Measurements from ENCODE around the gene TRUB1. TPM values are rescaled to one million over a fixed set of nuclear protein-coding genes. Genes with fewer than 3 reads are reported as not detected.
"Not testable (repeated sequence)": the region's sequence is repeated elsewhere in the genome, so short reads cannot be mapped to it uniquely, and the experiment has no call there.

Gene TRUB1
- total and polyA plus RNA-seq, 2 of the 4 experiments (the other 2 are of a cell fraction), result 9.1 to 17.9 TPM

DNA sequence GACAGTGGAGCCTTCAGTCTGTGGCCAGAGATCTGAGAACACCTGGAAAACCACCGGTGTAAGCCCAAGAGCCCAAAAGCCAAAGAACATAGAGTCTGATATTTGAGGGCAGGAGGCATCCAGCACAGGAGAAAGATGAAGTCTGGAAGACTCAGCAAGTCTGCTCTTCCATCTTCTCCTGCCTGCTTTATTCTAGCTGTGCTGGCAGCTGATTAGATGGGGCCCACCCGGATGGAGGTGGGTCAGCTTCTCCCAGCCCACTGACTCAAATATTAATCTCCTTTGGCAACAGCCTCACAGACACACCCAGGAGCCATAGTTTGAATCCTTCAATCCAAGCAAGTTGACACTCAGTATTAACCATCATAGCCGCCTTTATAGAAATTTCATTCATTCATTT lies 4.0 kb upstream of the TRUB1 start:
- H3K4me2 ChIP-seq (ENCODE audit: low read depth, low read length); H2AFZ ChIP-seq (replicated peaks; ENCODE audit: low read length, poor library complexity); H4K91ac ChIP-seq (ENCODE audit: insufficient read depth, low read depth, low read length); H4K5ac ChIP-seq (ENCODE audit: low read depth, low read length); intact Hi-C loops (cut with micrococcal nuclease); H3K27ac ChIP-seq (ENCODE audit: insufficient read depth, low read length); H3K23ac ChIP-seq (ENCODE audit: low read depth, low read length); H3K4ac ChIP-seq (ENCODE audit: low read depth, low read length); in situ Hi-C loops (cut with MboI; ENCODE audit: low sequenced_read_pairs); H3K9me3 ChIP-seq (ENCODE audit: control insufficient read depth, insufficient read depth, low read length); H3K56ac ChIP-seq (ENCODE audit: extremely low read depth, insufficient read depth, low read length); H3K36me3 ChIP-seq (ENCODE audit: control insufficient read depth, insufficient read depth, low read length); dilution Hi-C loops (cut with HindIII; ENCODE audit: low sequenced_read_pairs, unreplicated experiment); H3K4me3 ChIP-seq (ENCODE audit: insufficient read depth, low read depth, low read length); H3K79me1 ChIP-seq (ENCODE audit: low read depth in 1 of 2, low read length in 2 of 2); H3K4me1 ChIP-seq (ENCODE audit: control insufficient read depth, insufficient read depth, low read length); H3K18ac ChIP-seq (ENCODE audit: low read depth, low read length); POLR2A ChIA-PET (ENCODE audit: unreplicated experiment); H2BK20ac ChIP-seq (ENCODE audit: low read depth, low read length); CTCF ChIA-PET; H3K9me1 ChIP-seq (ENCODE audit: insufficient read depth, low read length); H4K20me1 ChIP-seq (ENCODE audit: insufficient read depth, low read length); H3K14ac ChIP-seq (replicated peaks; ENCODE audit: low read depth, low read length); BruUV-seq (replicated peaks); H2BK5ac ChIP-seq (ENCODE audit: low read depth, low read length, poor library complexity, severe bottlenecking); DNase-seq; H3K9ac ChIP-seq (ENCODE audit: low read depth, low read length); H3K27me3 ChIP-seq (ENCODE audit: control insufficient read depth, insufficient read depth, low read length); H2BK120ac ChIP-seq (ENCODE audit: low read depth, low read length); H2AK5ac ChIP-seq (ENCODE audit: low read depth, low read length); H4K8ac ChIP-seq (ENCODE audit: low read depth in 2 of 2, low read length in 2 of 2); H2BK15ac ChIP-seq (ENCODE audit: low read depth, low read length); H2AK9ac ChIP-seq (replicated peaks; ENCODE audit: low read depth, low read length, poor library complexity); ATAC-seq (ENCODE audit: low read depth): not testable (repeated sequence)
- 100% methylated on average over 1 of the region's 3 CpGs; no CpG with 5 or more reads in 1 of the 2 experiments for WGBS, 2 experiments (ENCODE audit: extremely low coverage in 2 of 2, insufficient read length in 1 of 2)
